ENCODE measurements around the gene KCNK10. TPM values are rescaled to one million over a fixed set of nuclear protein-coding genes. Genes with fewer than 3 reads are reported as not detected.
A peak's percentile ranks its signal among the peaks of the same experiment; 100 is the strongest.

The KCNK10 gene, protein sequence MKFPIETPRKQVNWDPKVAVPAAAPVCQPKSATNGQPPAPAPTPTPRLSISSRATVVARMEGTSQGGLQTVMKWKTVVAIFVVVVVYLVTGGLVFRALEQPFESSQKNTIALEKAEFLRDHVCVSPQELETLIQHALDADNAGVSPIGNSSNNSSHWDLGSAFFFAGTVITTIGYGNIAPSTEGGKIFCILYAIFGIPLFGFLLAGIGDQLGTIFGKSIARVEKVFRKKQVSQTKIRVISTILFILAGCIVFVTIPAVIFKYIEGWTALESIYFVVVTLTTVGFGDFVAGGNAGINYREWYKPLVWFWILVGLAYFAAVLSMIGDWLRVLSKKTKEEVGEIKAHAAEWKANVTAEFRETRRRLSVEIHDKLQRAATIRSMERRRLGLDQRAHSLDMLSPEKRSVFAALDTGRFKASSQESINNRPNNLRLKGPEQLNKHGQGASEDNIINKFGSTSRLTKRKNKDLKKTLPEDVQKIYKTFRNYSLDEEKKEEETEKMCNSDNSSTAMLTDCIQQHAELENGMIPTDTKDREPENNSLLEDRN
- not detected in 2 replicates for total RNA-seq (2014; rRNA removed; shearing (Covaris generic))

DNA sequence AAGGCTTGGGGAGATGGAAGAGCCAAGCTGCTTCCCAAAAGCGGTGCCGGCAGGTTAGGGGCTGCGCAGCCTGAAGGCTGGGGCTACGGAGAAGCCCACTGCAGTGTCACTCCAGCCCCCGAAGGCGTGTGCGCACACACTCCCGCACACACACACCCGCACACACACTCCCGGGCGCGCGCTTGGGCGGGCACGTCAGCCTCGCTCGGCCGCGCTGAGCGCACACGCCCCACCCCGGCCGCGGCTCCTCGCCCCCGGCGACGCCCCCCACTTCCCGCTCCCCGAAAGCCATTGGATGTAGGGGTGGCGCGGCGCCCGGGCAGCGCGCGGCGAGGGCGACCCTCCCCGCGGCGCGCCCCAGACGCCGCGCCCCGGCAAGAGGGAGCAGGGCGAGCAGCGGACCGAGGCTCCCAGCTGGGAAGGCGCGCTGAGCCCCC, at the start of gene KCNK10:
TSS of gene KCNK10 (minus strand) at position 184 of the 437 bp plus-strand sequence. CDS start 471 bp downstream, outside the sequence.
- DNase-seq (ENCODE audit: low spot score) = no peak

DNA sequence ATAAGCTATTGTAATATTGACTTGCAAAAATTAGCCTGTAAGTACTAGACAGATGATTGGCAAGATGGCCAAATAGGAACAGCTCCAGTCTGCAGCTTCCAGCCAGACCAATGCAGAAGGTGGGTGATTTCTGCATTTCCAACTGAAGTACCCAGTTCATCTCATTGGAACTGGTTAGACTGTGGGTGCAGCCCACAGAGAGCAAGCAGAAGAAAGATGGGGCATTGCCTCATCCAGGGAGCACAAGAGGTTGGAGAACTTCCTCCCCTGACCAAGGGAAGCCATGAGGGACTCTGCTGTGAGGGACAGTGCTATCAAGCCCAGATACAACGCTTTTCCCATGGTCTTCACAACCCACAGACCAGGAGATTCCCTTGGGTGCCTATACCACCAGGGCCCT, 46.4 kb upstream of the KCNK10 start:
- no peak for DNase-seq (ENCODE audit: low spot score)

DNA sequence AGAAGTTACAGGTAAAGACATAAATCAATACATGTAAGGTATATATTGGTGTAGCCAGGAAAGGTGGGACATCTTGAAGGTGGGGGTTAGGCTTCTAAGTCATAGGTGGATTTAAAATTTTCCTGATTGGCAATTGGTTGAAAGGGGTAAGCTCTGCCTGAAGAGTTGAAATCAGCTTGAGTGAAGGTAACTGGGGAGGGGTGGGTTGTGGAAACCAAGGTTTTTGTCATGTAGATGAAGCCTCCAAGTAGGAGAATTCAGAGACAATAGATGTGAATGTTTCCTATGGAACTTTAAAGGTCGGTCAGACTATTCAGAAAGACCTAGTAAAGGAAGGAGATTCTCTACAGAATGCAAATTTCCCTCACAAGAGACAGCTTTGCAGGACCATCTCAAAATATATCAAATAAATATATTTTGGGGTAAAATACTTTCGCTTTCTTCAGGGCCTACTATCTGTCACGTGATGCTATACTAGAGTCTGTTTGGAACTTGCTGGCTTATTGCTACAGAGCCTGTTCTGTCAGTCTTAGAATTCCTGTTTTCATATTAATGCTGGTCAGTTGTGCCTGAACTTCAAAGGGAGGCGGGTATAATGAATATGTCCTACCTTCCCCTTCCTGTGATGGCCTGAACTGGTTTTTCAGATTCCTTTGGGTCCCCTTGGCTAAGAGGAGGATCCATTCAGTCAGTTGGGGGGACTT, 41.8 kb upstream of the KCNK10 start:
- no peak for DNase-seq (ENCODE audit: low spot score)

DNA sequence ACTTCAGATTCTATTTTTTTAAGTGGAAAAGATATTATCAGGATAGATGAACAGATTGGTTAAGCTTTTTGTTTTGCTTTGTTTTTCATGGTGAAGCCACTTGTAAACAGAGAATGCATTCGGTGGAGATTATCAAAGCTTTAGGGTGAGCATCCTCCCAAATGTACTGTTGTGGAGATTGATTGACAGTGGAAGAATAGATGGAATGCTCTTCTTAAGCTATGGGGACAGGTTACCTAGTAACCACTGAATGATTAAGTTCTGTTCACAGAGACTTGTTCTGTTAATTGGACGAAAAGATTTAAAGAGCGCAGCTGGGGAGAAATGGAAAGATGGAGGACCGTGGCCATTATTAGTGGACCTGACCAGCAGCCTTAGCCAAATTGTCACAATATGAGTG, 40.6 kb upstream of the KCNK10 start:
- no peak for DNase-seq (ENCODE audit: low spot score)

DNA sequence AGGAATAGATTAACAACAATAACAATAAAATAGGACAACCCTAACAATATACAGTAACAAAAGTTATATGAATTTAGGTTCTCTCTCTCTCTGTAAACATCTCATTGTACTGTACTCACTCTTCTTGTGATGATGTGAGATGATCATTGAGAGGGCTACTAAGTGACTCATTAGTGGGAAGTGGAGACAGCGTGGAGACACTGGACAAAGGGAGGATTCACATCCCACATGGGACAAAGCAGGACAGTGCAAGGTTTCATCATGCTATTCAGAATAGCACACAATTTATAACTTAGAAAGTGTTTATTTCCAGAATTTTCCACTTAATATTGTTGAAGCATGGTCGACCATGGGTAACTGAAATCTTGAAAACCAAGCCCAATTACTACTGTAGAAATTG, 36.4 kb upstream of the KCNK10 start:
- no peak for DNase-seq (ENCODE audit: low spot score)

DNA sequence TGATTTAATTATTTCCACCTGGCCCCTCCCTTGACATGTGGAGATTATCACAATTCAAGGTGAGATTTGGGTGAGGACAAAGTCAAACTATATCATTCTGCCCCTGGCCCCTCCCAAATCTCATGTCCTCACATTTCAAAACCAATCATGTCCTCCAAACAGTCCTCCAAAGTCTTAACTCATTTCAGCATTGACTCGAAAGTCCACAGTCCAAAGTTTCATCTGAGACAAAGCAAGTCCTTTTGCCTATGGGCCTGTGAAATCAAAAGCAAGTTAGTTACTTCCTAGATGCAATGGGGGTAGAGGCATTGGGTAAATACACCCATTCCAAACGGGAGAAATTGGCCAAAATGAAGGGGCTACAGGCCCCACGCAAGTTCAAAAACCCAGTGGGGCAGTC, 31.3 kb upstream of the KCNK10 start:
- no peak for DNase-seq (ENCODE audit: low spot score)

DNA sequence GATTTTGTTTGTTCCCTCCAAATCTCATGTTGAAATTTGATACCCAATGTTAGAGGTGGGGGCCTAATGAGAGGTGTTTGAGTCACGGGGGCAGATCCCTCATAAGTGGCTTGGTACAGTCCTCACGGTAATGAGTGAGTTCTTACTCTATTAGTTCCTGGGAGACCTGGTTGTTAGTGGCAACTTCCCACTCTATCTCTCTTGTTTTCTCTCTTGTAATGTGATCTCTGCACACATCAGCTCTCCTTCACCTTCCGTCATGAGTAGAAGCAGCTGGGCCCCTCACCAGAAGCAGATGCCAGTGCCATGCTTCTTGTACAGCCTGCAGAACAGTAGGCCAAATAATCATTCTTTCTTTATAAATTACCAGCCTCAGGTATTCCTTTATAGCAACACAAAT, 29.6 kb upstream of the KCNK10 start:
- no peak for DNase-seq (ENCODE audit: low spot score)

DNA sequence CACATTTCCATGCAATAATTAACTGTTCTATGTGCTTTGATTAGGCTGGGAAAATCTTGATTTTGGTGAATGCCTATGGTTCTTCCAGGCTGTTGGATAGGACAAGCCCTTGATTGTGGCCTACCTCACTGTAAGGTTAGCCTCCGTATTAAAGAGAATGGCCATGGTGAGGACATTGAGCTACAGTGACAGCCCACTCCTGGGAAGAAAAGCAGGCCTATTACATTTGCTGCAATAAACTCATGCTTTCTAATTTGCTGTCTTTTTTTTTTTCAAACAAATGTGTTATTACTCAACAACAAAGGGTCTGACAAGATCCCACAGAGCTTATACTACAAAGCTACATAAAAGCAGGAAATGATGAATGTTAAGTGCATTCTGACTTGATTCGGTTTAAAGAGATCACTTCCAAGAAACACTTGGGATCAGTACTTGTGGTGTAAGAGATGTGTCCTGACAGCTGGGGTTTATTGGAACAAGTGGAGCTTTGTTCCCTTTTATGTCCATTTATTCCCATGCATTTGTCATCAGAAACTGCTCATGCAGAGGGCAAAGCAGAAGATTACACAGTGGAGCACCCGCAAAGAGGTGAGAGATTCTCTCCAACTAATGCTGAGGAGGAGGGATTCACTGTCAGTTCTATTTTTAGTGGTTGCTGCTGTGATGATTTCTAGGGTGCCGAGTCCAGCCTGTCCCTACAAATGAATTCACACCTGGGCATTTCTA, 29.1 kb upstream of the KCNK10 start:
- no peak for DNase-seq (ENCODE audit: low spot score)

DNA sequence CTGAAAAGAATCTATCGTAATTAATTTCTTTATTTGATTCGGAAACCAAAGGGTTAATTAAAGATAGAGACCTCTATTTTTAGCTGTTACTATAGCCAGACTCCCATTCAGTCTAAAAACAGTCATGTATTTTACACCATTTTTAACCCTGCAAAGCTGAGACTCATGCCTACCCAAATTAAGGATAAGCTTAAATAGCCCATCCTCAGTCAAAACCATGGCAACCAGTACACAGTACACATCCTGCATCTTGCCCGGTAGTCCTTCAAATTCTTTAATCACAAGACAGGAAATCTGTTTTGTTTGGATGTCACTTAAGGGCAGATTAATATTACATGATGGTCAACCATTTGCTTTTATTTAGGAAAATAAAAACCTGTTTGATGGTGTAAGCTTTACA, 25.5 kb upstream of the KCNK10 start:
- DNase-seq (ENCODE audit: low spot score) = no peak

DNA sequence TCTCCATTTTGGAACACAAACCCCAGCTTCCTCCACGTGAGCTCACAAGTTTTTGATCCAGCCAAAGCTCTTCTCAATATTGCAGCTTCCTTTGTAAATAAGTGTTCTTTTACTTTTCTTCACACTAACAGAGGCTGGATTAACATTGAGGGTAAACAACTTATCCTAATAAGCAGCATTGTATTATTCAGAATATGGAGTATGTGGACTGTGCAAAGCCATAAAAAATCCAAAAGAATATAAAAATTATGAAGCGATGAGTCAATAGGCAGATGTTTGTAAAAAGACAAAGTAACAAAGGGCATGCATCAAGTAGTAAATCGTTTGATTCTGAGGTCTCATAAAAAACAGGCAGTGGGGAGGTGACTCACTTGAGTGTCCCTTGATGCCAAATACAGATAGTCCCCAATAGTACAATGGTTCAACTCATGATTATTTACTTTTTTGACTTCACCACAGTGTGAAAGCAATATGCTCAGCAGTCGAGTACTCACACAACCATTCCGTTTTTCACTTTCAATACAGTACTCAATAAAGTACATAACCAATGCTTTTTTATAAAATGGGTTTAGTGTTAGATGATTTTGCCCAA, 23.1 kb upstream of the KCNK10 start:
- DNase-seq (ENCODE audit: low spot score) = peak; percentile 73

DNA sequence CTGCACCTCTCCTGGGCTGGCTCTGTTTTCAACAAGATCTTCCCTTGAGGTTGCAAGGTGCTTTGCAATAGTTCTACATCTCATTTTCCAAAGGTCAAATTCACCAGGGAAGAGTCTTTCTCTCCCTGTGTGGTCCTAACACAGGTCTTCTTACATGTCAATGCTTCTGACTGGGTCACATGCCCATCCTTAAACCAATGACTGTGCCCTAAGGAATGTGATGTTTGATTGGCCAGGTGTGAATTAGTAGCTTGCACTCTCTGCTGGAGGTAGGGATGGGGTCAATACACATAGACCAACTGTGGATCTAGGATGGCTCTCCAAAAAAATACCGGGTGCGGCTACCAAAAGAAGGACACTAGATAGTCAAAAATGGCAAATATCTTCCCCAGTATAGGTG, 19.9 kb upstream of the KCNK10 start:
- no peak for DNase-seq (ENCODE audit: low spot score)

DNA sequence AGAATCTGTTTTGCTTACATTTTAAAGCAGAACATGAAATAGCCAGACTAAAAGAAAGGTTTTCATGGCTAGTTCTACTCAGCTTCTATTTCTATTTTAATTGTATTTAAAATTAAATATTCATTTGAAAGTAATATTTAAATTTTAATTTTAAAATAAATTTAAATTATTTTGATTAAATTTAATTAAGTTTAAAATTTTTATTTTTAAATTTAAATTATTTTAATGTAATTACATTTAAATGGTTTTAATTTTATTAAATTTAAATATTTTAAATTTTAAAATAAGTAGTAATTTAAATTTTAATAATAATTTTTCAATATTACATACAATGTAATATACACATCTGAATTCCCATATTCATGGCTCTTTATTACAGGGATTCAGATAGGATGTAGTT, 17.3 kb upstream of the KCNK10 start:
- no peak for DNase-seq (ENCODE audit: low spot score)

DNA sequence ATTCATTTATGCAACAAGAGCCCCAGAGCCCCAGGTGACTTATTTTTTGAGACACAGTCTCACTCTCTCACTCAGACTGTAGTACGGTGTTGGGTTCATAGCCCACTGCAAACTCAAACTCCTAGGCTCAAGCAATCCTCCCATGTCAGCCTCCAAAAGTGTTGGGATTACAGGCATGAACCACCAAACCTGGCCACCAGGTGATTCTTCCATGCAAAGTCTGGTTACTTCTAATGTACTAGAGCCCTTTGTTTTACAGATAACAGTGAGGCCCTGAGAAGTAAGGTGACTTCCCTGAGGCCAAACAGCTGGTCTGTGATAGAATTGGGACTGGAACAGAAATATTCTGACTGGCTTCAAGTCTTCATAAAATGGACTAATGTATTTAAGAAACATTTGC, 10.0 kb upstream of the KCNK10 start:
- DNase-seq (ENCODE audit: low spot score) = no peak

DNA sequence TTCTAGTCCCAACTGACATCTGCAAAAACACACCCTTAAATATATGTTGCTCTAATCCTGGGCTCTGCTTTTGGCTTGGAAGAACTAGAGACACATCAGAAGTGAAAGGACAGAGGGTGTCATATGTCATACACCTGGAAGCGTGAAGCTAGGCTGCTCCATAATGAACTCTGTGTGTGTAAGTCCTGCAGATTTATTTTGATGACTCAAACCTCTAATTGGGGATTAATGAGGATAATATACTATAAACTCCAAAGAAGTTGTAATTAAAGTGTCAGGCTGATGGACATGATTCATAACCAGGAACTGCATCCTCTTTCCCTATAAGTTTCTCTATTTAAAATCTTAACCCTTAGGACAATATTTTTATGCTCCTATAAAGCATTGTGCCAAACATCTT, 4.4 kb upstream of the KCNK10 start:
- DNase-seq (ENCODE audit: low spot score) = no peak

DNA sequence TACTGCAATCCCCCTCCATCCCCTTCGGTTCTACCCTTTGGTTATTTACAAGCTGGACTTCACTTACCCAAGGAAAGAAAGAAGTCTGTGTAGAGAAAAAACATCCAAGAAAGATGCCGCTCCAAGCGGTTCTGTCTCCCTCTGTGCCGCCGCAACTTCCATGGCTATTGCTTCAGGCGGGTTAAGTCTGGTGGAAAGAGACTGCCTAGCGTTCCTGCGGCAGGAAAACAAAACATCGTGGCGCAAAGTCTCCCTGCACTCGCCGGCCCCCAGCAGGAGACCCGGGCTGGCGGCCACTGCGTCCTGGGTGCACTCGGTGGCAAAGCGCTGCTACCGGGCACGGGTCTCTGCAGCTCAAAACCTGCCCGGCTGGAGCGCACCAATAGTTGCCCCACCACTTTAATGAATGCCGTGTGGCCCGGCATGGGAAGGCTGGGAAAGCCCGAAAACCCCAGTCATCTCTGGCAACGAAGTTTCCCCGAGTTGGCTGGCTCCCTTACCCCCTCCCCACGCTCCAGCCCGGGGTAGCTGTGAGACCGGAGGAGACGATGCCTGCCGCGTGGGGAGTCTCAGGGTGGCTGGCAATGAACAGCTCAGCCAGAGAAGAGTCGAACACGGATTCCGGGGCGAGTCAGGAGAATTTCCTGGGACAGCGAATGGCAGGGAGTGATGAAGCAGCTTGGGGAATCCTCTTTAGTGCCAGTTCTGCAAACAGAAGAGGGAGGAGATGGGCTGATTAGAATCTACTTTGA, 3.5 kb upstream of the KCNK10 start:
- DNase-seq (ENCODE audit: low spot score) = no peak

DNA sequence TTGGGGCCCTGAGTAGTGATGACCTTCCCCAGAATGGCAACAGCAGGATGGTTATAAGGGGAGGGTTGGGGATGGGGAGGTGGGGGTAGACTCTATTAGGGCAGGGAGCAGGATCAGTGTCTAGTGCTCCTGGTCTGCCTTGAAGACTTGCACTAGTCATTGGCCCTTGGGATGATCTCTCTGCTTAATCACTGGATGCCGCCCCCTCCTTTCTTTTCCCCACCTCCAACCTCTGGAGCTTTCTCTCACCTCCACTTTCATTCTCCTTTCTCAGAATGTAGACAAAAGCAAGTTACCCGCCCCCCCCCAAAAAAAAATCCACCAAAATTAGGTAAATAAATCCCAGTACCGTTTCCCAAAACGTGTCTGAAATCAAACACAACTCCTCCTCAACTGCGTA, 2.8 kb upstream of the KCNK10 start:
- DNase-seq (ENCODE audit: low spot score) = no peak

DNA sequence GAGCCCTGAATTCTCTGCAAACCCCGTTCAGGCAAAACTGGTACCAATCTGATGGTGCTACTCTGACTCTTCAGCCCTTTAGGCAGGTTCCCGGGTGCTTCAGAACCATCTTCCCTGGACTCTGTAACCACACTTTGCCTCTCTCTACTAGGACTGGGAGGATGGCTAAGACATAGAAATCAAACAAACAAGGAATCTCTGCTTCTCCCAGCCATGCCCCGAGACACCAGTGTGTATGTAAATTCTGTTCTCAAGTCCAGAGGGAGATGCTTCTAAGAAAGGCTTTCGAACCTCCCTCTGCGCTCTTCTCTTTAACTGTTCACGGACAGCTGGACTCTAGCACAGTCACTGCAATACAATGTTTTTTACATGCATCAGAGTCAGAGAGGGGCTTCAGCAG, 1.9 kb upstream of the KCNK10 start:
- DNase-seq (ENCODE audit: low spot score) = no peak

DNA sequence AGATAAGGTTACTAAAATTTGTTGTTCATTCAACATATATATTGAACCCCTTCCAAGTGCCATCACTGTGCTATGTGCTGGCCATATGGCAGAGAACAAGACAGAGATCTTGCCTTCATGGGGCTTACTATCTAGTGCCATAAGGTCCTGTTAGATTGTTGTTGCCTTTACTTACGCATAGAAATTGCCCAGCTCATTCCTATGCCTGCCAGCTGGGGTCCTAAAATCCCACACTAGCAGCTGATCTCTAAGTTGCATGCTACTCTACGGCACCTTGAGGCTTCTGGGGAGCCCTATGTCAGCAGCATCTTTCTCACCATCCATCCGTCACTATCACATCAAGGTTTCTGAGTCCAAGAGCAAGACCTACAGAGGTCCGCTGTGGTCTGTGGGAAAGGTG, 1.4 kb upstream of the KCNK10 start:
- no peak for DNase-seq (ENCODE audit: low spot score)

DNA sequence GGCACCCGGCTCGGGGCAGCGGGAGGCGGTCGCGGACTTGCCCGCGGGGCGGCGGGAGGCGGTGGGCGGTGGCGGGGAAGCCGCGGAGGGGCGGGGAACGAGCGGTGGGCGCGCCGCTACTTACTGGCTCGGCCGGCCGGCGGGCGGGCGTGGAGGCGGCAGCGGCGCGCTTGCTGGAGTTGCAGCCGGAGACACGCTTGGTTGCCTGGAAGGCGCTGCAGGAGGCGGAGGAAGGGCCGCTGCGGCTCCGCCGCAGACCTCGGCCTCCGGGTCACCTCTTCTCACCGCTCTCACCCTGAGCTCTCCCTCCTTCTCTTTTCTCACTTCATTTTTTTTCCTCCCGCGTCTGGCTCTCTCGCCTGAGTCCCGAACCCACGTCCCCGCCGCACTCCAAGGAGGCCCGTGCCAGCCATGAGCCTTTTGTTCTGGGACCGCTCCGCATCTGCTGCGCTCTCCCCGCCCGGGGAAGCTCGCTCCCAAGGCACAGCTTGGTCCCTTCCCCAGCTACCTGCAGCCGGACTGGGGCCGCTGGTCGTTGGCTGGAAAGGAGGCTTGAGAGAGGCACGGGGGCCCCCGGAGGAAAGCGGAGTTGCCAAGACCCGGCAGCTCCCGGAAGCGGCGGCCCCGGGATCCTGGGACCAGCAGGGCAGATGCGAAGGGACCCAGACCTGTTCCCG, 592 bp upstream of the KCNK10 start:
- DNase-seq (ENCODE audit: low spot score) = no peak

DNA sequence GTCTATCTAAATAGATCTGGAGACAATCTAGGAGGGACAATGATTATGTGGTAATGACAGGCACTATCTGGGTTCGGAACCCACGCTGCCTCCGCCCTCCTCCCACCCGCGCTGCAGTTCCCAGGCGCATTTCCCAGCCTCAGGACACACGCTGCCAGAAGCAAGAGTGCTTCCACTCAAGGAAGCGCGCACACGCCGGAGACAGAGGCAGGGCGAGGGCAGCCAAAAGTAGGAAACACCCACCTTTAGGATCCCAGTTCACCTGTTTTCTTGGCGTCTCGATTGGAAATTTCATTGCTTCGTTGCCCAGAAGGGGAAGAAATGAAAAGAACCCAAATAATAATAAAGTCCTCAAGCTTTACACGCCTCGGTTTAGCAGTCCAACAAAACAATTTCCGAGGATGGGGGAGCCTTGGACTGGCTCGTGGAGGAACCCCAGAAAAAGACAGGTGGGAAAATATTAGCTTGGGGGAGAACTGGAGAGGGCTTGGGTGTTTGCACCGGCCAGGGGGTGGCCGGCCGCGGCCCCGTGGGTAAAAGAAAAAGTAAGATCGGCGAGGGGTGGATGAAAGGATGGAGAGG, 474 bp downstream of the KCNK10 start:
- no peak for DNase-seq (ENCODE audit: low spot score)
